IMR-90 (cell line): ENCODE data around the gene FLOT2.

ENCODE experiments used
- CHD1 ChIP-seq: IDR thresholded peaks from 2 replicates; pipeline ENCODE4 v1.6.1; 2012; ENCODE audit warnings: low read depth, low read length, improper control_type of control experiment
- MAZ ChIP-seq: IDR thresholded peaks from 2 replicates; pipeline ENCODE4 v1.6.1; 2012; ENCODE audit warnings: low read depth, mild to moderate bottlenecking, low read length, improper control_type of control experiment, moderate library complexity, borderline replicate concordance
- MXI1 ChIP-seq: IDR thresholded peaks from 2 replicates; pipeline ENCODE4 v1.6.1; 2012; ENCODE audit warnings: low read depth, mild to moderate bottlenecking, low read length, moderate library complexity, borderline replicate concordance
- POLR2A ChIP-seq: IDR thresholded peaks from 2 replicates; pipeline ENCODE4 v1.6.1; 2012; ENCODE audit warnings: mild to moderate bottlenecking, low read depth, low read length
- TF ChIP-seq, protein P1 (sequence below): conservative IDR thresholded peaks from 2 replicates; pipeline ENCODE4 v1.5.1; 2012; ENCODE audit warnings: mild to moderate bottlenecking, low read depth, low read length, improper control_type of control experiment
- TF ChIP-seq, protein P2 (sequence below): fragments of 150-350 bp; IDR thresholded peaks from 2 replicates; pipeline ENCODE4 v1.6.1; 2016; ENCODE audit warnings: low read depth, mild to moderate bottlenecking, low read length, moderate library complexity, borderline replicate concordance
- TF ChIP-seq, protein P3 (sequence below): fragments of 150-350 bp; IDR thresholded peaks from 2 replicates; pipeline ENCODE4 v1.6.1; 2017; ENCODE audit warnings: mild to moderate bottlenecking, antibody characterized with exemption, low read length, low read depth

DNA sequence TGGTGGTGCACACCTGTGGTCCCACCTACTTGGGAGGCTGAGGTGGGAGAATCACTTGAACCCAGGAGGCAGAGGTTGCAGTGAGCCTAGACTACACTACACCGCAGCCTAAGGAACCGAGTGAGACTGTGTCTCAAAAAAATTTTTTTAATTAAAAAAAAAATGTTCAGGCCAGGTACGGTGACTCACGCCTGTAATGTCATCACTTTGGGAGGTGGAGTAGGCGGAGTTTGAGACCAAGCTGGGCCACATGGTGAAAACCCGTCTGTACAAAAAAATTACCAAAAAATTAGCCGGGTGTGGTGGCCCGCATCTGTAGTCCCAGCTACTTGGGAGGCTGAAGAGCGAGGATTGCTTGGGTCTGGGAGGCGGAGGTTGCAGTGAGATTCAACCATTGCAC lies 51.3 kb downstream of the FLOT2 start:
- TF ChIP-seq, protein P1, sequence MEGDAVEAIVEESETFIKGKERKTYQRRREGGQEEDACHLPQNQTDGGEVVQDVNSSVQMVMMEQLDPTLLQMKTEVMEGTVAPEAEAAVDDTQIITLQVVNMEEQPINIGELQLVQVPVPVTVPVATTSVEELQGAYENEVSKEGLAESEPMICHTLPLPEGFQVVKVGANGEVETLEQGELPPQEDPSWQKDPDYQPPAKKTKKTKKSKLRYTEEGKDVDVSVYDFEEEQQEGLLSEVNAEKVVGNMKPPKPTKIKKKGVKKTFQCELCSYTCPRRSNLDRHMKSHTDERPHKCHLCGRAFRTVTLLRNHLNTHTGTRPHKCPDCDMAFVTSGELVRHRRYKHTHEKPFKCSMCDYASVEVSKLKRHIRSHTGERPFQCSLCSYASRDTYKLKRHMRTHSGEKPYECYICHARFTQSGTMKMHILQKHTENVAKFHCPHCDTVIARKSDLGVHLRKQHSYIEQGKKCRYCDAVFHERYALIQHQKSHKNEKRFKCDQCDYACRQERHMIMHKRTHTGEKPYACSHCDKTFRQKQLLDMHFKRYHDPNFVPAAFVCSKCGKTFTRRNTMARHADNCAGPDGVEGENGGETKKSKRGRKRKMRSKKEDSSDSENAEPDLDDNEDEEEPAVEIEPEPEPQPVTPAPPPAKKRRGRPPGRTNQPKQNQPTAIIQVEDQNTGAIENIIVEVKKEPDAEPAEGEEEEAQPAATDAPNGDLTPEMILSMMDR, result no peak
- TF ChIP-seq, protein P2, sequence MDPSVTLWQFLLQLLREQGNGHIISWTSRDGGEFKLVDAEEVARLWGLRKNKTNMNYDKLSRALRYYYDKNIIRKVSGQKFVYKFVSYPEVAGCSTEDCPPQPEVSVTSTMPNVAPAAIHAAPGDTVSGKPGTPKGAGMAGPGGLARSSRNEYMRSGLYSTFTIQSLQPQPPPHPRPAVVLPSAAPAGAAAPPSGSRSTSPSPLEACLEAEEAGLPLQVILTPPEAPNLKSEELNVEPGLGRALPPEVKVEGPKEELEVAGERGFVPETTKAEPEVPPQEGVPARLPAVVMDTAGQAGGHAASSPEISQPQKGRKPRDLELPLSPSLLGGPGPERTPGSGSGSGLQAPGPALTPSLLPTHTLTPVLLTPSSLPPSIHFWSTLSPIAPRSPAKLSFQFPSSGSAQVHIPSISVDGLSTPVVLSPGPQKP, result no peak
- TF ChIP-seq POLR2A, result no peak
- TF ChIP-seq, protein P3, sequence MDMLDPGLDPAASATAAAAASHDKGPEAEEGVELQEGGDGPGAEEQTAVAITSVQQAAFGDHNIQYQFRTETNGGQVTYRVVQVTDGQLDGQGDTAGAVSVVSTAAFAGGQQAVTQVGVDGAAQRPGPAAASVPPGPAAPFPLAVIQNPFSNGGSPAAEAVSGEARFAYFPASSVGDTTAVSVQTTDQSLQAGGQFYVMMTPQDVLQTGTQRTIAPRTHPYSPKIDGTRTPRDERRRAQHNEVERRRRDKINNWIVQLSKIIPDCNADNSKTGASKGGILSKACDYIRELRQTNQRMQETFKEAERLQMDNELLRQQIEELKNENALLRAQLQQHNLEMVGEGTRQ, result no peak
- no peak for TF ChIP-seq CHD1
- no peak for TF ChIP-seq MXI1
- TF ChIP-seq MAZ, result no peak
